ENCODE data around the gene LARGE2. TPM values are rescaled to one million over a fixed set of nuclear protein-coding genes. Genes with fewer than 3 reads are reported as not detected.

LARGE2 gene
- total and polyA plus RNA-seq, 10 of the 15 experiments (the other 5 are each of a cell fraction or from before 2014, with no cell fraction given): 0.03 to 0.41 (median 0.19) TPM; not detected in 6

DNA sequence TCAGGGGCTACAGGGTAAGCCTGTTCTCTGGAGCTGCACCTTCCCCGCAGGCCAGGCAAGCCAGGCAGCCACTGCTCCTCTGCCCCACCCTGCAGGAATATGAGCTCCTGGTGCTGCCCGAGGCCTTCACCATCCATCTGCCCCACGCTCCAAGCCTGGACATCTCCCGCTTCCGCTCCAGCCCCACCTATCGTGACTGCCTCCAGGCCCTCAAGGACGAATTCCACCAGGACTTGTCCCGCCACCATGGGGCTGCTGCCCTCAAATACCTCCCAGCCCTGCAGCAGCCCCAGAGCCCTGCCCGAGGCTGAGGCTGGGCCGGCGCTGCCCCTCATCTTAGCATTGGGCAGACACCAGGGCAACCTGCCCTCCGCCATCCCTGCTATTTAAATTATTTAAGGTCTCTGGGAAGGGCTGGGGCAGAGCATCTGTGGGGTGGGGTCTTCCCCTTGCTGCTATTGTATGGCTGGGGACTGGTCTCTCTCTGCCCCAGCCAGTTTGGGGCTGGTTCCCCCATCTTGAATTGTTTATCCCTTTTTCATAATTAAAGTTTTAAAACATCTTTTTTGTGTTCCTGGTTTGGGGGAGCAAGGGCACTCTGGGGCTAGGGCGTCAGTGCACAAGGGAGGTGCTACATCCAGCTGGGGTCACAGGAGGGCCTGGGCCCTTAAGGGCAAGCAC, 6.2 kb downstream of the LARGE2 start:
- intact Hi-C loops (cut with micrococcal nuclease; ENCODE audit: unreplicated experiment) (no loop called here), in situ Hi-C loops (cut with MboI) (no loop called here)
- no TSS peak for BruUV-seq (replicated peaks)
- Histone ChIP-seq H3K4me3 (no peak overlapping the region), H3K4me2 (ENCODE audit: control insufficient read depth, insufficient read depth) (no peak overlapping the region), H3K36me3 (ENCODE audit: control insufficient read depth in 2 of 2, insufficient read depth in 2 of 2, low read length in 1 of 2) (peaks cover 3 to 4% of the 10 kb centered on the region in 2 experiments; a peak in 2 of 4 replicates), H3K4me1 (ENCODE audit: control insufficient read depth, insufficient read depth, low read length) (peaks cover 35% of the 10 kb centered on the region), H2AFZ (ENCODE audit: control insufficient read depth, low read depth, low read length) (no peak overlapping the region), H3K9me3 (replicated peaks; ENCODE audit: control insufficient read depth, insufficient read depth, low read length) (no peaks in the 10 kb centered on the region), H3K9ac (ENCODE audit: control insufficient read depth, insufficient read depth, low read length) (no peak overlapping the region), H4K20me1 (ENCODE audit: control insufficient read depth, insufficient read depth) (peaks cover 6% of the 10 kb centered on the region), H3K27ac (ENCODE audit: control insufficient read depth, insufficient read depth) (no peak overlapping the region), H3K79me2 (ENCODE audit: control insufficient read depth, insufficient read depth, low read length) (no peaks in the 10 kb centered on the region), H3K27me3 (replicated peaks in 1 of 2; ENCODE audit: control insufficient read depth in 2 of 2, insufficient read depth in 2 of 2, low read length in 1 of 2) (peaks cover 0 to 8% of the 10 kb centered on the region in 2 experiments; a peak in 2 of 4 replicates)
- POLR2A ChIA-PET: interaction anchor here (1.0 to 3.1 kb wide), 3 partner anchors 10 to 16 kb away, joined by 3 to 19 read pairs (median 3); partner anchors contain the start of gene PEX16
- 87% methylated on average over 13 of the region's 13 CpGs for WGBS (ENCODE audit: insufficient coverage, insufficient replicate concordance, low lambda C conversion rate, missing lambda C conversion rate)
- DNase-seq (ENCODE audit: low read depth, low spot score) (no peak), FAIRE-seq (no peak), ATAC-seq (no peak)
- RAD21 ChIA-PET (ENCODE audit: unreplicated experiment): no interaction called here
- CTCF ChIA-PET: interaction anchor here (1.1 kb wide), 1 partner anchor 82 kb away, joined by 3 read pairs; the partner anchor contains the start of gene CRY2
- SMC1A ChIA-PET (ENCODE audit: uncharacterized antibody, unreplicated experiment): interaction anchor here (2.7 kb wide), 1 partner anchor 37 kb away, joined by 18 read pairs; no protein-coding TSS in a partner anchor
- TF ChIP-seq NFIC (IDR thresholded peaks at IDR 0.05; ENCODE audit: low read depth, low read length) (no peak), ASH2L (IDR thresholded peaks at IDR 0.05; ENCODE audit: borderline replicate concordance, low read depth) (no peak), CBX5 (IDR thresholded peaks at IDR 0.05; ENCODE audit: low read depth) (no peak), BACH1 (IDR thresholded peaks at IDR 0.05; ENCODE audit: borderline replicate concordance) (no peak), RAD21 (IDR thresholded peaks at IDR 0.05; ENCODE audit: insufficient read depth, low read depth, low read length) (no peak), CHD2 (IDR thresholded peaks at IDR 0.05; ENCODE audit: borderline replicate concordance, low read depth, low read length) (no peak), NBN (IDR thresholded peaks at IDR 0.05) (no peak), TARDBP (IDR thresholded peaks at IDR 0.05; ENCODE audit: borderline replicate concordance) (no peak), BCL11A (IDR thresholded peaks at IDR 0.05; ENCODE audit: low read depth, low read length) (no peak), MYC (IDR thresholded peaks at IDR 0.05; ENCODE audit: insufficient read depth, insufficient read length, insufficient replicate concordance, low read length, severe bottlenecking) (no peak), ZZZ3 (IDR thresholded peaks at IDR 0.05; ENCODE audit: control insufficient read depth, insufficient read length, low read depth) (no peak), ESRRA (IDR thresholded peaks at IDR 0.05; ENCODE audit: low read length) (no peak)
- TF ChIP-seq, protein P1, sequence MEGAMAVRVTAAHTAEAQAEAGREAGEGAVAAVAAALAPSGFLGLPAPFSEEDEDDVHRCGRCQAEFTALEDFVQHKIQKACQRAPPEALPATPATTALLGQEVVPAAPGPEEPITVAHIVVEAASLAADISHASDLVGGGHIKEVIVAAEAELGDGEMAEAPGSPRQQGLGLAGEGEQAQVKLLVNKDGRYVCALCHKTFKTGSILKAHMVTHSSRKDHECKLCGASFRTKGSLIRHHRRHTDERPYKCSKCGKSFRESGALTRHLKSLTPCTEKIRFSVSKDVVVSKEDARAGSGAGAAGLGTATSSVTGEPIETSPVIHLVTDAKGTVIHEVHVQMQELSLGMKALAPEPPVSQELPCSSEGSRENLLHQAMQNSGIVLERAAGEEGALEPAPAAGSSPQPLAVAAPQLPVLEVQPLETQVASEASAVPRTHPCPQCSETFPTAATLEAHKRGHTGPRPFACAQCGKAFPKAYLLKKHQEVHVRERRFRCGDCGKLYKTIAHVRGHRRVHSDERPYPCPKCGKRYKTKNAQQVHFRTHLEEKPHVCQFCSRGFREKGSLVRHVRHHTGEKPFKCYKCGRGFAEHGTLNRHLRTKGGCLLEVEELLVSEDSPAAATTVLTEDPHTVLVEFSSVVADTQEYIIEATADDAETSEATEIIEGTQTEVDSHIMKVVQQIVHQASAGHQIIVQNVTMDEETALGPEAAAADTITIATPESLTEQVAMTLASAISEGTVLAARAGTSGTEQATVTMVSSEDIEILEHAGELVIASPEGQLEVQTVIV (IDR thresholded peaks at IDR 0.05; ENCODE audit: borderline replicate concordance, partially characterized antibody): no peak
- TF ChIP-seq, protein P2, sequence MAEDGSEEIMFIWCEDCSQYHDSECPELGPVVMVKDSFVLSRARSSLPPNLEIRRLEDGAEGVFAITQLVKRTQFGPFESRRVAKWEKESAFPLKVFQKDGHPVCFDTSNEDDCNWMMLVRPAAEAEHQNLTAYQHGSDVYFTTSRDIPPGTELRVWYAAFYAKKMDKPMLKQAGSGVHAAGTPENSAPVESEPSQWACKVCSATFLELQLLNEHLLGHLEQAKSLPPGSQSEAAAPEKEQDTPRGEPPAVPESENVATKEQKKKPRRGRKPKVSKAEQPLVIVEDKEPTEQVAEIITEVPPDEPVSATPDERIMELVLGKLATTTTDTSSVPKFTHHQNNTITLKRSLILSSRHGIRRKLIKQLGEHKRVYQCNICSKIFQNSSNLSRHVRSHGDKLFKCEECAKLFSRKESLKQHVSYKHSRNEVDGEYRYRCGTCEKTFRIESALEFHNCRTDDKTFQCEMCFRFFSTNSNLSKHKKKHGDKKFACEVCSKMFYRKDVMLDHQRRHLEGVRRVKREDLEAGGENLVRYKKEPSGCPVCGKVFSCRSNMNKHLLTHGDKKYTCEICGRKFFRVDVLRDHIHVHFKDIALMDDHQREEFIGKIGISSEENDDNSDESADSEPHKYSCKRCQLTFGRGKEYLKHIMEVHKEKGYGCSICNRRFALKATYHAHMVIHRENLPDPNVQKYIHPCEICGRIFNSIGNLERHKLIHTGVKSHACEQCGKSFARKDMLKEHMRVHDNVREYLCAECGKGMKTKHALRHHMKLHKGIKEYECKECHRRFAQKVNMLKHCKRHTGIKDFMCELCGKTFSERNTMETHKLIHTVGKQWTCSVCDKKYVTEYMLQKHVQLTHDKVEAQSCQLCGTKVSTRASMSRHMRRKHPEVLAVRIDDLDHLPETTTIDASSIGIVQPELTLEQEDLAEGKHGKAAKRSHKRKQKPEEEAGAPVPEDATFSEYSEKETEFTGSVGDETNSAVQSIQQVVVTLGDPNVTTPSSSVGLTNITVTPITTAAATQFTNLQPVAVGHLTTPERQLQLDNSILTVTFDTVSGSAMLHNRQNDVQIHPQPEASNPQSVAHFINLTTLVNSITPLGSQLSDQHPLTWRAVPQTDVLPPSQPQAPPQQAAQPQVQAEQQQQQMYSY (CRISPR knock-in tag; IDR thresholded peaks at IDR 0.05): no peak

Measured in GM12878 (cell line).